Eye (tissue), 1 donor: ENCODE measurements around the gene FEZF2.

ENCODE experiments used
- DNase-seq: peaks from one replicate; pipeline ENCODE4 v3.0.0-alpha.2; 2015

FEZF2 gene

GRCh38 chr3:62323241-62323640 lies 50.1 kb downstream of the FEZF2 start:
- no peak for DNase-seq
